GM08714 (cell line): ENCODE results near the gene CARMIL1.

Experiments
- H3K4me3 ChIP-seq: fragments of 200-500 bp; sonication (Bioruptor generic); 2 replicates; pipeline ENCODE4 v1.5.1; 2014; ENCODE audit warnings: mild to moderate bottlenecking, low read length, inconsistent platforms
- ZNF274 ChIP-seq: IDR thresholded peaks from 2 replicates; pipeline ENCODE4 v1.6.1; 2012; ENCODE audit warnings: mild to moderate bottlenecking, low read depth, low read length

Gene CARMIL1

DNA sequence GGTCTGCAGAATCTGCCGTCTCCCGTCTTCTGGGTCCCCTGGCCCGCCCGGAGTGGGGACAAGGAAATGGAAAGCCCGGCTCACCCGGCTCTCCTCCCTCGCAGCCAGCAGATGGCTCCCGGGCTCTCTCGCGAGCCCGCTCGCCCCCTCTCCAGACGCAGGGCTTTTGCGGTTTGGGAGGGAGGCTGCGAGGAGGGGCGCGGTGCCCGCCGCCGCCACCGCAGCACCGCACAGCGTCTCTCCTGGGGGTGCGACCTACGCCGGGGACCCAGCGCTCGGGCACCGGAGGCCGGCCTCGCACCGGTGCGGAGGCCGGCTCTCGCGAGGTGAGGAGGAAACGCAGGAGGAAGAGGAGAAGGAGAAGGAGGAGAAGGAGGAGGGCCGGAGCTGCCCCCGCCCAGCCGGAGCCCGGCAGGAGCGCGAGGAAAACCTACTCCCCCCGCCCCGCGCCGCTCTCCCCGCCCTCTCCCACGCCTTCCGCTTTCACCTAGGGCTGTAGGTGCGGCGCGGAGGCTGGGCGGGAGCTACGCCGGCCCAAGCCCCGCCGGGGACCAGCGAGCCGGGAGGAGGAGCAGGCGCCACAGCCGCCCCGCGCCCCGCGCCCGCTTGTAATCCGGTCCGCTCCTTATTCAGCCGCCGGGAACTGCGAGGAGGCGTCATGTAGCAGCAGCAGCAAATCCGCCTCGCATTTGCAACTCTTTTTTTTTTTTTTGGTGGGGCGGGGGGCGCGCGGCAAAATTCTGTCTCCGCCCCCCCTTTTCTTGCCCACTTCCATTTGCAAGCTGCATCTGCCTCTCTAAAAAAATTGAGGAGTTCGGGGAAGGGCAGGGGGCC lies at the start of gene CARMIL1:
Gene CARMIL1 (plus strand): TSS at position 461 of the 834 bp plus-strand sequence. CDS start 422 bp downstream, outside the sequence.
- no peak for TF ChIP-seq ZNF274
- peak within 1 kb of the TSS; percentile 84 for H3K4me3 ChIP-seq

- no peak for TF ChIP-seq ZNF274
- no peak overlapping the region for H3K4me3 ChIP-seq
Observed at GRCh38 chr6:25229671-25230321, 49.4 kb upstream of the CARMIL1 start.

DNA sequence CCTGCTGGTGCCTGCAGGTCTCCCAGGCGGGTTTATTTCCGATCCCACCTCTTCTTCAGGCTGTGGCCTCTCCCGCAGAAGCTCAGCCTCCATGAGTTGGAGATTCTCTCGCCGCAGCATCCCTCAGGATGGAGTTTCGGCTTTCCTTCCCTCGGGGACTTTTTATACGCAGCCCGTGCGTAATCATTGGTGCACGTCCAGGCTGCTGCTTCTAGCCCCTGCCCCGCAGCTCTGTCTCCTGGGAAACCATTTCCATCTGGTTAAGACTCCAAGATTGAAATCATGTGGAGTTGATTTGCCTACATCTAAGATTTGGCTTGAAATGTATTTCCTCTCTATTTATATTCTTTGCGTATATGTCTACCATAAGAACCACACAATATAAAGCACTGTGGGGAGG lies 46.7 kb upstream of the CARMIL1 start:
- TF ChIP-seq ZNF274, result no peak
- H3K4me3 ChIP-seq, result no peak overlapping the region

- H3K4me3 ChIP-seq, result no peak overlapping the region
Observed at GRCh38 chr6:25233226-25233625, 45.9 kb upstream of the CARMIL1 start.

GRCh38 chr6:25237579-25237978 lies 41.6 kb upstream of the CARMIL1 start:
- H3K4me3 ChIP-seq, result no peak overlapping the region
- TF ChIP-seq ZNF274, result no peak

More at GRCh38 chr6:25233226-25233625, 45.9 kb upstream of the CARMIL1 start:
- no peak for TF ChIP-seq ZNF274

DNA sequence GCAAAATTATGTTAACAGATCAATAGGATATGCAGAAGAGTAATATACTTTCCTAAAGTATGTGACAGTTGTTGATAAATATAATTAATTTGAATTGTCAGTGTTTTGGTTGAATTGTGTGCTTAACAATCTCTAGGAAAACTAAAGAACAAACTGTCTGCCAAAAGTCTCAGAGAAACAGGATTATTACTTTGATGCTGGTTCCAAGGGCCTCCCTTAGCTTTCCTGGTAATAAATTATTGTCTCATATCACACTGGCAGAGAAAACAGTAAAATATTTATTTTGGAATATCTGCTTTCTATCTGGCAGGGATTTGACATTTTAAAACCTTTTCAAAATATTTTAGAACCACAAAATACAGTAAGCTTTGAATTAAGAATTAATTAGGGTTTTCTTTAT lies 40.1 kb upstream of the CARMIL1 start:
- H3K4me3 ChIP-seq, result no peak overlapping the region
- no peak for TF ChIP-seq ZNF274

DNA sequence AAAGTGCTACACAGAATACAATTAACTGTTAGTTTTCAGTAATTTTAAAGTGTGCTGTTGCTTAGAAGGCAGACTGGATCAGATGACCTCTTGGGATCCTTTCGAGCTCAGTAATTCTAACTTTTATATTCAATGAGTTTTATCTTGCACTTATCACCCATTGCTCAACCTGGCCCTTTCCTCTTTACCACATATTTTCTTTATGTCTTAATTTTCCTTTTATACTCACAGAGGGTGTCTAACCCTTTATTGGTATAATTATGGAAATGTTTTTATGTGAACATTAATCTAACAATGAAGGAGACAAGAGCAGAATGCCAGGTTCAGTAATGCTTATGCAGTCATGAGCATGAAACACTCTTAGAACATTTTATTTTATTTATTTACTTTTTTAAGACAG lies 39.7 kb upstream of the CARMIL1 start:
- no peak overlapping the region for H3K4me3 ChIP-seq
- no peak for TF ChIP-seq ZNF274

DNA sequence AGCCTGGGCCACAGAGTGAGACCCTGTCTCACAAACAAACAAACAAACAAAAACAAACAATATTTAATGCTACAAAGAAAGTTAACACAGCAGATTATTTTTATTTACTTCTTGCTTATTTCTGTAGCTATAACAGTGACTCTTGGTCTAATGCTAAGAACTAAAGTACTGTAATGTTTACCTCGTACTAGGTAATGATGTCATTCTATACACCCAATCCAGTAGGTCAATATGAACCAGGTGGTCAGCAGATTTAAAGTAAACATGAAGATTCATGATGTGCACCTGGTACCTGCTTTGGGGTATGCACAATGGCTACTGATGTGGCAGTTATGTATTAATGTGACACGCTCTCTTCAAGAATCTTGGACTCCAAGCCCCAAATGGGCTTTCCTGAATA lies 36.6 kb upstream of the CARMIL1 start:
- H3K4me3 ChIP-seq, result no peak overlapping the region
- TF ChIP-seq ZNF274, result no peak

GRCh38 chr6:25244865-25245264 lies 34.3 kb upstream of the CARMIL1 start:
- no peak overlapping the region for H3K4me3 ChIP-seq
- no peak for TF ChIP-seq ZNF274

DNA sequence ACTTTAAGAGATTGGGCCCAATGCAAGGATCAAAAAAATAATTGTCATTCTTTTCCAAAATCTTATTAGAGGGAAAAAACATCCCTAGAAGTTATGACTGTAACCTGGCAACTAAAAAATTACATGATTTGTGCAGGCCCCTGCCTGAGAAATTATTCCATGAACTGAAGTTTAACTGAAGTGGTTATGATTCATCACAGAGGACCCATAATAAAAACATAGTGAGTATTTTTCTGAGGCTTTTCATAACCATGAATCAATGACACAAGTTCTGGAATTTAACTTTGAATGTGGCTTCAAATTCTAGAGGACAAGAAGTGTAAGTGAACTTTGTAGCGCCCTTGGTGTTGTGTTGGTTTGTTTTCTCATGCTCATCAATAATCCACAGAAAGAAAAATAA lies 31.1 kb upstream of the CARMIL1 start:
- TF ChIP-seq ZNF274, result no peak
- H3K4me3 ChIP-seq, result no peak overlapping the region

DNA sequence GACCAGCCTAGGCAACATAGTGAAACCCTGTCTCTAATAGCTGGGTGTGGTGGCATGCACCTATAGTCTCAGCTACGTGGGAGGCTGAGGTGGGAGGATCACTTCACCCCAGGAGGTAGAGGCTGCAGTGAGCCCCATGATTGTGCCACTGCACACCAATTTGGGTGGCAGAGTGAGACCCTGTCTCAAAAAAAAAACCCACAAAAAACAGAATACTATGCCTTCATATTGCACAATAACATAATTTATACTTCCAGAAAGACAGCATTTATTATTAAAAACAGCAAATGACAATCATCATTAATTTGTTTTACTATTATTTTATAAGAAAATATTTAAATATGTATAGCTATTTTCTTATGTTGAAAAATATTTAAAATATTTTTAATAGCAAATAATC lies 30.0 kb upstream of the CARMIL1 start:
- TF ChIP-seq ZNF274, result no peak
- H3K4me3 ChIP-seq, result no peak overlapping the region

GRCh38 chr6:25250878-25251277 lies 28.3 kb upstream of the CARMIL1 start:
- no peak overlapping the region for H3K4me3 ChIP-seq
- no peak for TF ChIP-seq ZNF274

DNA sequence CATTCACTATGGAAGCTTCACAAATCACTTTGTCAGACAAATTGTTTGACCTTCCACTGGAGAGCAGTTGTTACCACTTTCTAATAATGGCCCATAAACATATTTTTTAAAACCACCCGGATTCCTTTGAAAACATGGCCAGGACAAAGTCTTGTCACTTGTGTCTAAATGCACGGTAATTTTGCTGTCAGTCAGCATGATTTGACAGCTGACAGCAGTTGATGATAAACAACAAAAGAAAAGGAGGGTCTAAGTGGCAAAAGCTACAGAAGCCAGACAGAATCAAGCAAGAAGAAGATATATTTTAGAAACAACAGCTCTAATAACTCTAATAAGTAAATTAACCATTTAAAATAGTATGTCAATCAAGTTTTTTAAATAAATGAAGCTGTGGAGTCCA lies 27.7 kb upstream of the CARMIL1 start:
- TF ChIP-seq ZNF274, result no peak
- H3K4me3 ChIP-seq, result no peak overlapping the region

DNA sequence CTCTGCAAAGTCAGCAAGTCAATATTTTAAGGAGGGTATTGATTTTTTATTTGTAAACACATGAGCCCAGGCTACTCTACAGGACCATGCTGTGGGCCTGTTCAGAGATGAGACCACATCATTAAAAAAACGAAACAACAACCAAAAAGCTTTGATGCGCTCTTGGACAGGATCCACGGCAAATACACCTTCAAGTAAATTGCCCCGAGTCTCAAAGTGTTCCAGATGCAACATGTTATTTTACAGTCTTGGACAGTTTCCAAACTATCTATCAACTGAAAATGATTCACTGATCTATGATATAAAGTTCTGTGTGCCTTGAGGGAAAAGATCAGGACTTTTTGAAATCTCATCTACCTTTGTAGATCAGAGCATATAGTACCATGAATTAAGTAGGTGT lies 25.8 kb upstream of the CARMIL1 start:
- no peak overlapping the region for H3K4me3 ChIP-seq
- TF ChIP-seq ZNF274, result no peak

- no peak overlapping the region for H3K4me3 ChIP-seq
- no peak for TF ChIP-seq ZNF274
Observed at GRCh38 chr6:25254671-25255070, 24.5 kb upstream of the CARMIL1 start.
